Kidney epithelial cell (primary cell): Measurements from ENCODE around the gene RLF. TPM values are rescaled to one million over a fixed set of nuclear protein-coding genes. Genes with fewer than 3 reads are reported as not detected.

Experiments
- DNase-seq: peaks from one replicate; pipeline ENCODE4 v3.0.0-alpha.2; 2010; ENCODE audit warnings: low read depth
- H3K27me3 ChIP-seq: 2 replicates; pipeline ENCODE4 v1.6.0; 2011; ENCODE audit warnings: low read length; ENCODE audit not compliant: control insufficient read depth, insufficient read depth
- H3K36me3 ChIP-seq: 2 replicates; pipeline ENCODE4 v1.5.1; 2011; ENCODE audit warnings: low read length; ENCODE audit not compliant: control insufficient read depth, insufficient read depth
- H3K4me3 ChIP-seq: 2 replicates; pipeline ENCODE4 v1.5.1; 2011; ENCODE audit warnings: low read depth, mild to moderate bottlenecking, control low read depth, low read length
- CTCF ChIP-seq: IDR thresholded peaks from 2 replicates; pipeline ENCODE4 v1.5.1; 2011; ENCODE audit warnings: mild to moderate bottlenecking, moderate library complexity, low read length, control low read depth, inconsistent platforms; ENCODE audit not compliant: insufficient read depth, poor library complexity, severe bottlenecking
- total RNA-seq: library from RNA; depleted of rRNA; stranded (reverse); fragments of >200 nt; gene quantifications from 2 replicates; pipeline ENCODE4 v1.2.3, GENCODE V29; 2015

RLF gene
- total RNA-seq, 1 donor from 2014 or later = 14.0 TPM

- Histone ChIP-seq H3K4me3 (peak overlapping the region; percentile 35), H3K27me3 (peaks cover 8% of the 10 kb centered on the region)
Observed at GRCh38 chr1:40132383-40133311, 28.5 kb upstream of the RLF start.

GRCh38 chr1:40133312-40133665 lies 27.9 kb upstream of the RLF start:
- peaks cover 8% of the 10 kb centered on the region for H3K27me3 ChIP-seq
- H3K4me3 ChIP-seq = no peak overlapping the region
- no peak for DNase-seq
- TF ChIP-seq CTCF = no peak
- H3K36me3 ChIP-seq = no peaks in the 10 kb centered on the region

More at GRCh38 chr1:40132383-40133311, 28.5 kb upstream of the RLF start:
- DNase-seq = no peak
- no peaks in the 10 kb centered on the region for H3K36me3 ChIP-seq
- no peak for TF ChIP-seq CTCF

GRCh38 chr1:40133839-40134238 lies 27.3 kb upstream of the RLF start:
- no peak for DNase-seq
- Histone ChIP-seq H3K4me3 (no peak overlapping the region), H3K36me3 (no peaks in the 10 kb centered on the region), H3K27me3 (peaks cover 8% of the 10 kb centered on the region)
- TF ChIP-seq CTCF = no peak

- Histone ChIP-seq H3K27me3 (no peaks in the 10 kb centered on the region), H3K4me3 (no peak overlapping the region), H3K36me3 (no peaks in the 10 kb centered on the region)
- DNase-seq = no peak
- no peak for TF ChIP-seq CTCF
Observed at GRCh38 chr1:40140211-40140973, 20.8 kb upstream of the RLF start.

- Histone ChIP-seq H3K4me3 (no peak overlapping the region), H3K27me3 (no peaks in the 10 kb centered on the region), H3K36me3 (no peaks in the 10 kb centered on the region)
- no peak for TF ChIP-seq CTCF
- no peak for DNase-seq
Observed at GRCh38 chr1:40141878-40142535, 19.2 kb upstream of the RLF start.
